D721Med (cell line): ENCODE results near the gene FITM1.

ENCODE experiments used
- DNase-seq: peaks from one replicate; pipeline ENCODE4 v3.0.0; 2011; ENCODE audit warnings: low spot score; ENCODE audit not compliant: insufficient read length
- FAIRE-seq: peaks from 2 replicates; lab custom pipeline; 2011; peaks lifted over from hg19 to GRCh38; lab: Jason Lieb, UNC
- TF ChIP-seq, protein P1 (sequence below): IDR thresholded peaks from 2 replicates; pipeline ENCODE4 v1.5.1; 2012; ENCODE audit warnings: mild to moderate bottlenecking, control low read depth; ENCODE audit not compliant: insufficient read depth; ENCODE audit errors: missing control alignments

FITM1 gene

DNA sequence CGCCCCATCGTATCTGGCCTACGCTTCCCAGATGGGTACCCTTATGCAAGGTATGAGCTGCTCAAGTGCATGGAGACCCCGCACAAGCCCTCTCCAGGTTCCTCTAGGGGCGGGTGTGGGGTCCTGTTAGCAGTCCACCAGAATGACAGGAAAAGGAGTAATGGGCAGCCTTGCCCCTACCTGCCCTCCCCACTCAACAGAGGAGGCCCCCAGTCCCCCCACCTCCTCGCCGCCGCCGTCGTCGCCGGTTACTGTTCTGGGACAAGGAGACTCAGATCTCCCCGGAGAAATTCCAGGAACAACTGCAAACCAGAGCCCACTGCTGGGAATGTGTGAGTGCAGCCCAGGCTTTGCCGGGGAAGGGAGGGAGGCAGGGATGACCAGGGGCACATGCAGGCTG, 47.4 kb downstream of the FITM1 start:
- FAIRE-seq: no peak
- TF ChIP-seq, protein P1, sequence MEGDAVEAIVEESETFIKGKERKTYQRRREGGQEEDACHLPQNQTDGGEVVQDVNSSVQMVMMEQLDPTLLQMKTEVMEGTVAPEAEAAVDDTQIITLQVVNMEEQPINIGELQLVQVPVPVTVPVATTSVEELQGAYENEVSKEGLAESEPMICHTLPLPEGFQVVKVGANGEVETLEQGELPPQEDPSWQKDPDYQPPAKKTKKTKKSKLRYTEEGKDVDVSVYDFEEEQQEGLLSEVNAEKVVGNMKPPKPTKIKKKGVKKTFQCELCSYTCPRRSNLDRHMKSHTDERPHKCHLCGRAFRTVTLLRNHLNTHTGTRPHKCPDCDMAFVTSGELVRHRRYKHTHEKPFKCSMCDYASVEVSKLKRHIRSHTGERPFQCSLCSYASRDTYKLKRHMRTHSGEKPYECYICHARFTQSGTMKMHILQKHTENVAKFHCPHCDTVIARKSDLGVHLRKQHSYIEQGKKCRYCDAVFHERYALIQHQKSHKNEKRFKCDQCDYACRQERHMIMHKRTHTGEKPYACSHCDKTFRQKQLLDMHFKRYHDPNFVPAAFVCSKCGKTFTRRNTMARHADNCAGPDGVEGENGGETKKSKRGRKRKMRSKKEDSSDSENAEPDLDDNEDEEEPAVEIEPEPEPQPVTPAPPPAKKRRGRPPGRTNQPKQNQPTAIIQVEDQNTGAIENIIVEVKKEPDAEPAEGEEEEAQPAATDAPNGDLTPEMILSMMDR: no peak
- no peak for DNase-seq

DNA sequence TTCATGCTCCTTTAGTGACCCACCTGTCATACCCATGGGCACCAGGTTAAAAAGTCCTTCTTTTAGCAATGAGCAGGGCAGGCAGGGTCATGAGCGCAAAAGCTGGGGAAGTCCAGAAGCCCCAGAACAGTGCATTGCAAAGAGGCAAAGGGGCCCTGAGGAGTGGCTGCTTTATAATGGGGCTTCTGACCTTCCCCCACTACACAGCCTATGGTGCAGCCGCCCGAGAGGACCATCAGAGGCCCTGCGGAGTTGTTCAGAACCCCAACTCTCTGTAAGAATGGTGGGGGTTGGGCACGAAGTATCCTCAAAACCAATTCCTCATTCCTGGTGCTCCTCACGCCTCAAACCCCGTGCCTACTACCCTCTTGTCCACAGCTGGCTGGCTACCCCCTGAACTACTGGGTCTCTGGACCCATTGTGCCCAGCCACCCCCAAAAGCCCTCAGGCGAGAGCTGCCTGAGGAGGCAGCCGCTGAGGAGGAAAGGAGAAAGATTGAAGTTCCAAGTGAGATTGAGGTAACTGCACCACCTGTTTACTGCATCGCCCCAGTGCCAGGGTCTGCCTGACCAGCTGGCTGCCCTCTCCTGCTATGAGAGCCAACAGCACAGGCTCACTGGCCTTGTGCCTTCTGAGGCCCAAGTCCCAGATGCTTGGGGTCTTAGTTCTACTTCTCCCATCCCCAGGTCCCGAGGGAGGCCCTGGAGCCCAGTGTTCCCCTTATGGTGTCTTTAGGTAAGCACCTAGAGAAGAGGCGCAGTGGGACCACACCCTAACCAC, 48.1 kb downstream of the FITM1 start:
- no peak for FAIRE-seq
- DNase-seq: no peak
- TF ChIP-seq, protein P1: no peak

DNA sequence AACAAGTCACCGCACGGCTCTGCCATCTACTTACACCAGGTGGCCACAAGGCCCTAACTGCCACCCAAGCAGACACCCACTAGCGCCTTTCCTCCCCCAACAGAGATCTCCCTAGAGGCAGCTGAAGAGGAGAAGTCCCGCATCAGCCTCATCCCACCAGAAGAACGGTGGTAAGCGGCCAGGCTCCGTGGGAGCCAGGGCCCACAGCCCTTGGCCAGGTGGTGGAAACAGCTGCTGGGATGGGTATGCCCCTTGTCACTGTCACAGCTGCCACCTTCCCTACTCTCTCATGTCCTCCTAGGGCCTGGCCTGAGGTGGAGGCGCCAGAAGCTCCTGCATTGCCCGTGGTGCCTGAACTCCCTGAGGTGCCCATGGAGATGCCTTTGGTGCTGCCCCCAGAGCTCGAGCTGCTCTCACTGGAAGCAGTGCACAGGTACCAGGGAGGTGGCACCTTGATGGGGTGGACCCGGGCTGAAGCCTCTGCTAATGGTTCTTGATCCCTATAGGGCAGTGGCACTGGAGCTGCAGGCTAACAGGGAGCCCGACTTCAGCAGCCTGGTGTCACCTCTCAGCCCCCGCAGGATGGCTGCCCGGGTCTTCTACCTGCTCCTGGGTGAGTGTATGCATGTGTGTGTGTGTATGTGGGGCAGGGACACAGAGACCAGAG, 49.0 kb downstream of the FITM1 start:
- FAIRE-seq (no peak), DNase-seq (no peak)
- TF ChIP-seq, protein P1: no peak

DNA sequence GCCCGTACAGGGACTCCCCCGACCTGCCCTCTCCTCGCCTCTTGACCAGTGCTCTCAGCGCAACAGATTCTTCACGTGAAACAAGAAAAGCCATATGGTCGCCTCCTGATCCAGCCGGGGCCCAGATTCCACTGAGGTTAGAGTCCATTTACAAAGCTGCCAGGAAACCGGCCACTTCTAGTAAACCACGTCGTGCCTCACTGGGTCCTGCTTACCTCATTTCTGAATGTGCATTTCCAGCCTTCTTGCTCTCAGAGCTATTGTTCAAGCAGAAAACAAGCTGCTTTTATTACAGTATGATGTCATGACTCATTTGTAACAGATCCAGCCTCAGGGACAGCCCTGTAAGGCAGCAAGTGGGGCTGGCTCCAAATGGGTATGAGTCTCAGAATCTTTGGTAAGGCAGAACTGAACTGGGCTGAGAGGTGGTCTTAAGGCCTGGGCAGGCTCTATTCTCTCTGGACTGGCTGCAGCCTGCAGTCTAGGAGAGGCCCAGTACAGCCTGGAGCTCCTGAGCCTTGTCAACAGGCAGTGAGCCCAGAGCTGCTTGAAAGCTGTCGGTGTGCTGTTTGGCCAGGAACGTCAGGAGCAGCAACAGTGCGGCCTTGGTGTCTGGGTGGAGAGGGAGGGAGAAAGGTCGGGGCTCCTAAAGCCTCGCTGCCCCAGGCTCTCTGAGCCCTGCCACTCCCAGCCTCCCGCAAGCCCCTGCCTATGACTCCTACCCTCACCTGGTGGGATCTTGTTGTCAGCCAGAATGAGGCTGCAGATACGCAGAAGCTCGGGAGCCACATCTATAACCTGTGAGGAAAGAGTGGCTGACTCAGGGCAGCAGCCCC, 49.7 kb downstream of the FITM1 start:
- DNase-seq (no peak), FAIRE-seq (no peak)
- TF ChIP-seq, protein P1: no peak

DNA sequence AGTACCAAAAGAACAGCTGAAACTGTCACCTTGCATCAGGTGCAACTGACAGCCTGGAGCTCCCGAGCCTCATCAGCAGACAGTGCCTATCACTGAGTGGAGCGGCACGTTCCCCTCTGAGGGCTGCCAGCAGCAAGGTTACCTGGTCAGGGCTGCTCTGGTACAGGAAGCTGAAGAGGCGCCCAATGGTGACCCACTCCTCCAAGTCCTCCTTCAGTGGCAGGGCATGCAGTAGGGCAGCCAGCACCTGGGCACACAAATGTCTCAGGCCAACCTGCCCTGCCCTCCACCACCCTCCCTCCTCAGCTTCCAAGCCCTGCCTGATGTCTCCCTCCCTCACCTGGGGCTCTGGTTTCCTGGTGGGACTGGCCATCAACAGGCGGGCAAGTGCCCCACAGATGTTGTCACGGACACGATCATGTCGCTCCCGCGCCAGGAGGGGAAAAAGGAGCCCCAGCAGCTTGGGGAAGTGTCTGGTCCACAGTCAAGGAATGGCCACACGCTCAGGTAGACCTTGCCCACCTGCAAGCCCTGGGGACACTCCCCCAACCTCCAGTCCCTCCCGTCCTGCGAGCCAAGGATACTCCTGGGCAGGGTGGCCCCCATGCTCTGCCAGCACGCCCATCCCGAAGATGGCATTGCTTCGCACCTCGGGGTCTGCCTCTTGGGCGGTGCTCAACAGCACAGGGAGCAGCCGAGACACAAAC, 51.1 kb downstream of the FITM1 start:
- no peak for DNase-seq
- TF ChIP-seq, protein P1: no peak
- FAIRE-seq: no peak
